Pancreas (tissue), 10 donors: Measurements from ENCODE around the gene PEX14. TPM values are rescaled to one million over a fixed set of nuclear protein-coding genes. Genes with fewer than 3 reads are reported as not detected.
"Not testable (repeated sequence)": the region's sequence is repeated elsewhere in the genome, so short reads cannot be mapped to it uniquely, and the experiment has no call there.

Source experiments
- ATAC-seq, 4 donors: fragments of 200-7000 bp; cut with Tn5 transposase; one replicate each; pipeline versions ENCODE4 v1.8.0 to v1.9.1; 2020; ENCODE audit warnings: mild to moderate bottlenecking in 4 of 4, moderate library complexity in 4 of 4
- DNase-seq, 6 donors: peaks; one replicate each; pipeline ENCODE4 v3.0.0-alpha.2; 2020
- FAIRE-seq: peaks from 2 replicates; lab custom pipeline; 2012; peaks lifted over from hg19 to GRCh38; lab: Jason Lieb, UNC
- H3K27ac ChIP-seq, 4 donors: fragments of 200-600 bp; sonication (generic); 1 replicate in 3 of 4; 2 replicates in 1 of 4; pipeline versions ENCODE4 v1.5.0 to v1.8.0; 2020
- H3K27me3 ChIP-seq, 4 donors: fragments of 200-600 bp; one replicate each; pipeline ENCODE4 v1.8.0; 2021
- H3K36me3 ChIP-seq, 3 donors: fragments of 200-600 bp; sonication (generic) in 1 of 3; one replicate each; pipeline versions ENCODE4 v1.5.0 to v1.8.0; 2020 to 2021
- H3K4me1 ChIP-seq, 3 donors: fragments of 200-600 bp; one replicate each; pipeline ENCODE4 v1.8.0; 2021
- H3K4me3 ChIP-seq, 4 donors: fragments of 200-600 bp; sonication (generic) in 2 of 4; one replicate each; pipeline versions ENCODE4 v1.5.0 to v1.8.0; 2020 to 2021
- H3K9me3 ChIP-seq, 4 donors: fragments of 200-600 bp; one replicate each; pipeline ENCODE4 v1.8.0; 2021
- WGBS, 2 donors: extraction: QIAGEN DNeasy Blood & Tissue Kit; methylation state at CpG; one replicate each; pipeline ENCODE4 v1.1.7; 2013; 5-methylcytosine and 5-hydroxymethylcytosine counted together
- intact Hi-C, 3 donors: fragments of 100-400 bp; cut with DNase I; formaldehyde crosslinking; loops; one replicate each; pipeline versions ENCODE4 v1.11.1 to v1.14.2; 2022
- polyA plus RNA-seq, 2 donors: library from polyadenylated mRNA; stranded (reverse); fragments of 200-250 nt; gene quantifications; one replicate each; pipeline ENCODE4 v1.2.3, GENCODE V29; 2013
- total RNA-seq, 6 donors: library from RNA; stranded (reverse); fragmentation: NEBNext Ultra II Directional in 4 of 6; extraction: Animal tissue kit (Norgen Biotek cat#: 25700) in 4 of 6; gene quantifications; one replicate each; pipeline versions ENCODE4 v1.2.1 to v1.2.4, GENCODE V29; 2021 to 2023
- TF ChIP-seq, protein P1 (sequence below), 4 donors: fragments of 200-600 bp; sonication (generic) in 3 of 4; IDR thresholded peaks; one replicate each; pipeline versions ENCODE4 v1.5.0 to v1.8.0; 2021; ENCODE audit warnings: antibody characterized with exemption in 4 of 4
- donor health status: healthy with polysubstance abuse.
- donor health status: DM: no; HTN: no; CAD: no; lungs with moderate emphysema.
- donor health status: DM: no; HTN: no; CAD: no.
- donor health status: control.
- donor health status: control.
- donor health status: Bipolar disorder and iron deficiency.
- donor health status: DM: yes; HTN: yes; CAD: no.
- donor health status: DM: no; HTN: no; CAD: no.
- donor health status: DM: no; HTN: no; CAD: no.
- donor health status: DM: yes; HTN: yes; CAD: no.

PEX14 gene
- total and polyA plus RNA-seq, 8 donors = 6.0 to 12.8 (median 8.2) TPM

GRCh38 chr1:10472220-10473144 is 2.3 kb upstream of the PEX14 start, which contains the start of gene DFFA:
Gene DFFA (minus strand): TSS chr1:10472529. CDS start chr1:10472458, 71 bp downstream.
- FAIRE-seq (no peak), DNase-seq (peak; percentile 88 to 95 (median 91))

DNA sequence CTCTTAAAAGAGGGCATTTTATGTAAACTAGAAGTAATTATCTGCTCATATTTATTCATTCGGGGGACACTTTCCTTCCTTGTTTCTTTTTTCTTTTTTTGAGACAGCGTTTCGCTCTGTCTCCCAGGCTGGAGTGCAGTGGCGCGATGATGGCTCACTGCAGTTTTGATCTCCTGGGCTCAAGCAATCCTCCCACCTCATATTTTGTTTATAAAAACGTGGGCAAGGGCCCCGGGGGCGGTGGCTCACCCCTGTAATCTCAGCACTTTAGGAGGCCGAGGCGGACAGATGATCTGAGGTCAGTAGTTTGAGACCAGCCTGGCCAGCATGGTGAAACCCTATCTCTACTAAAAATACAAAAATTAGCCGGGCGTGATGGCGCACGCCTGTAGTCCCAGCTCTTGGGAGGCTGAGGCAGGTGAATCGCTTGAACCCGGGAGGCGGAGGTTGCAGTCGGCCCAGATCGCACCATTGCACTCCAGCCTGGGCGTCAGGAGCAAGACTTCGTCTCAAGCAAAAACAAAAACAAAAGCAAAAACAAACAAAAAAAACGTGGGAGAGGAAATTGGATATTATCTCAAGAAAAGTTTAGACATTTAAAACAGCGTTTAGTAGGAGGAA is 1.5 kb upstream of the PEX14 start:
- FAIRE-seq (no peak), ATAC-seq (no peak), DNase-seq (no peak)
- TF ChIP-seq, protein P1, sequence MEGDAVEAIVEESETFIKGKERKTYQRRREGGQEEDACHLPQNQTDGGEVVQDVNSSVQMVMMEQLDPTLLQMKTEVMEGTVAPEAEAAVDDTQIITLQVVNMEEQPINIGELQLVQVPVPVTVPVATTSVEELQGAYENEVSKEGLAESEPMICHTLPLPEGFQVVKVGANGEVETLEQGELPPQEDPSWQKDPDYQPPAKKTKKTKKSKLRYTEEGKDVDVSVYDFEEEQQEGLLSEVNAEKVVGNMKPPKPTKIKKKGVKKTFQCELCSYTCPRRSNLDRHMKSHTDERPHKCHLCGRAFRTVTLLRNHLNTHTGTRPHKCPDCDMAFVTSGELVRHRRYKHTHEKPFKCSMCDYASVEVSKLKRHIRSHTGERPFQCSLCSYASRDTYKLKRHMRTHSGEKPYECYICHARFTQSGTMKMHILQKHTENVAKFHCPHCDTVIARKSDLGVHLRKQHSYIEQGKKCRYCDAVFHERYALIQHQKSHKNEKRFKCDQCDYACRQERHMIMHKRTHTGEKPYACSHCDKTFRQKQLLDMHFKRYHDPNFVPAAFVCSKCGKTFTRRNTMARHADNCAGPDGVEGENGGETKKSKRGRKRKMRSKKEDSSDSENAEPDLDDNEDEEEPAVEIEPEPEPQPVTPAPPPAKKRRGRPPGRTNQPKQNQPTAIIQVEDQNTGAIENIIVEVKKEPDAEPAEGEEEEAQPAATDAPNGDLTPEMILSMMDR (IDR thresholded peaks at IDR 0.05) = no peak
- H3K36me3 ChIP-seq = peaks cover 0 to 3% (median 0%) of the 10 kb centered on the region in 3 donors
- H3K27me3 ChIP-seq = no peaks in the 10 kb centered on the region
- H3K4me1 ChIP-seq = peaks cover 7 to 19% (median 16%) of the 10 kb centered on the region in 3 donors
- H3K27ac ChIP-seq = no peak overlapping the region
- 84 to 91% methylated on average over 23 of the region's 23 CpGs for WGBS, 2 donors
- H3K4me3 ChIP-seq = no peak overlapping the region
- no peaks in the 10 kb centered on the region for H3K9me3 ChIP-seq
- intact Hi-C loops = no loop called here

More at GRCh38 chr1:10472220-10473144, 2.3 kb upstream of the PEX14 start, which contains the start of gene DFFA:
- Histone ChIP-seq H3K36me3 (peaks cover 0 to 10% (median 0%) of the 10 kb centered on the region in 3 donors), H3K27me3 (no peaks in the 10 kb centered on the region), H3K4me3 (peak within 1 kb of the TSS; percentile 55 to 89 (median 66)), H3K27ac (peak within 1 kb of the TSS in 3 of 4 donors; percentile 9 to 57 (median 41)), H3K9me3 (no peaks in the 10 kb centered on the region), H3K4me1 (peaks cover 7 to 19% (median 16%) of the 10 kb centered on the region in 3 donors)
- TF ChIP-seq, protein P1 (IDR thresholded peaks at IDR 0.05) = no peak
- ATAC-seq = peak; percentile 87 to 95 (median 90)
- 1% methylated on average over 59 of the region's 59 CpGs for WGBS, 2 donors
- intact Hi-C loops = no loop called here

DNA sequence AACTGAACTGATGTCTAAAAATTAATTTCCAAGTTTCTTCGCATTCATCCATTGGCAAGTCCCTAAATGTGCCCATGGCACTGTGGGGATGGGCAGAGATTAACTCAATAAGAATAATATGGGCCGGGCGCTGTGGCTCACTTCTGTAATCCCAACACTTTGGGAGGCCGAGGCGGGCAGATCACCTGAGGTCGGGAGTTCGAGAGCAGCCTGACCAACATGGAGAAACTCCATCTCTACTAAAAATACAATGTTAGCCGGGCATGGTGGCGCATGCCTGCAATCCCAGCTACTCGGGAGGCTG is 489 bp upstream of the PEX14 start:
- WGBS, 2 donors = 81 to 85% methylated on average over 10 of the region's 10 CpGs
- H3K36me3 ChIP-seq, ATAC-seq, FAIRE-seq, intact Hi-C loops, DNase-seq, H3K9me3 ChIP-seq, H3K27me3 ChIP-seq: not testable (repeated sequence)
- Histone ChIP-seq H3K27ac (peak overlapping the region in 2 of 4 donors; percentile 72 to 74), H3K4me1 (peaks cover 7 to 19% (median 16%) of the 10 kb centered on the region in 3 donors), H3K4me3 (peak overlapping the region; percentile 72 to 94 (median 89))

DNA sequence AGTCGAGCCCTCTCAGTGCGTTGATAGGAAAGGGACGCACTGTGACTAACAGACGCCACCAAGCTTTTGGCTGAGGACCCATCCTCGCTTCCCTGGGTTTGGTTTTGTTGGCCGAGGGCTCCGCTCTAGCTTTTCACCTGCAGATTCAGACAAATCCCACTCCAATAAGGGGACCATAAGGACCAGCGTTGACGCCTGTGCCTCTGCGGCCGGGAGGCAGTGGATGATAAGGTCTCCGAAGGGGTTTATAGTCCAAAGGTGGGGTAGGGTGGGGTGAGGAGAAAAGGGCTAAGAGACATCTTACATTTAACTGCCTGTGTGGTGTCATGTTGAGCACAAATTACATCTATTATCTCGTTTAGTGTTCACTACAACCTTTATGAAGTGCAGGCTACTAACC is 760 bp downstream of the PEX14 start:
- intact Hi-C loops = no loop called here
- peaks cover 7 to 19% (median 16%) of the 10 kb centered on the region in 3 donors for H3K4me1 ChIP-seq
- no peaks in the 10 kb centered on the region for H3K27me3 ChIP-seq
- TF ChIP-seq, protein P1 (IDR thresholded peaks at IDR 0.05) = no peak
- DNase-seq = no peak
- peak overlapping the region in 3 of 4 donors; percentile 39 to 74 (median 72) for H3K27ac ChIP-seq
- no peaks in the 10 kb centered on the region for H3K9me3 ChIP-seq
- peak in 1 of 4 donors; percentile 1 for ATAC-seq
- 1% methylated on average over 13 of the region's 13 CpGs for WGBS, 2 donors
- peak overlapping the region; percentile 72 to 94 (median 89) for H3K4me3 ChIP-seq
- FAIRE-seq = no peak
- H3K36me3 ChIP-seq = no peaks in the 10 kb centered on the region

GRCh38 chr1:10479296-10479695 is 4.5 kb downstream of the PEX14 start:
- ATAC-seq (no peak), DNase-seq (no peak), FAIRE-seq (no peak)
- Histone ChIP-seq H3K27me3 (no peaks in the 10 kb centered on the region), H3K4me3 (no peak overlapping the region), H3K36me3 (no peaks in the 10 kb centered on the region), H3K4me1 (peaks cover 7 to 8% (median 7%) of the 10 kb centered on the region in 3 donors), H3K27ac (no peak overlapping the region), H3K9me3 (no peaks in the 10 kb centered on the region)
- 74 to 78% methylated on average over 8 of the region's 8 CpGs for WGBS, 2 donors
- TF ChIP-seq, protein P1 (IDR thresholded peaks at IDR 0.05) = no peak
- intact Hi-C loops = no loop called here
